KMS-11 (cell line): Measurements from ENCODE around the gene ZMYND10.
A peak's percentile ranks its signal among the peaks of the same experiment; 100 is the strongest.

Experiments
- H2AFZ ChIP-seq: fragments of 200-600 bp; sonication (generic); 2 replicates; pipeline ENCODE4 v1.6.1; 2016; ENCODE audit warnings: antibody characterized with exemption, mixed run types, low read depth
- H3K27ac ChIP-seq: fragments of 200-600 bp; sonication (generic); 2 replicates; pipeline ENCODE4 v1.6.1; 2016; ENCODE audit warnings: mild to moderate bottlenecking, mixed run types
- H3K27me3 ChIP-seq: fragments of 200-600 bp; sonication (generic); 2 replicates; pipeline ENCODE4 v1.6.1; 2017; ENCODE audit warnings: mild to moderate bottlenecking, low read depth, mixed run types, moderate library complexity; ENCODE audit not compliant: insufficient read depth
- H3K36me3 ChIP-seq: fragments of 200-600 bp; sonication (generic); 2 replicates; pipeline ENCODE4 v1.6.1; 2017; ENCODE audit warnings: mild to moderate bottlenecking, mixed run types; ENCODE audit not compliant: insufficient read depth
- H3K4me1 ChIP-seq: fragments of 200-600 bp; sonication (generic); 2 replicates; pipeline ENCODE4 v1.6.1; 2016; ENCODE audit warnings: mild to moderate bottlenecking, low read depth, mixed run types; ENCODE audit not compliant: poor library complexity, severe bottlenecking
- H3K4me2 ChIP-seq: fragments of 200-600 bp; sonication (generic); 2 replicates; pipeline ENCODE4 v1.7.0; 2016; ENCODE audit warnings: mild to moderate bottlenecking, mixed run types
- H3K4me3 ChIP-seq: fragments of 200-600 bp; sonication (generic); IDR thresholded peaks from 2 replicates; pipeline ENCODE4 v1.6.1; 2017; ENCODE audit warnings: low read depth, low read length, mixed read lengths; ENCODE audit not compliant: insufficient read depth
- H3K79me2 ChIP-seq: fragments of 200-600 bp; sonication (generic); 2 replicates; pipeline ENCODE4 v1.6.1; 2016; ENCODE audit warnings: low read depth, mixed run types; ENCODE audit not compliant: insufficient read depth
- H3K9ac ChIP-seq: fragments of 200-600 bp; sonication (generic); 2 replicates; pipeline ENCODE4 v1.6.1; 2016; ENCODE audit warnings: mild to moderate bottlenecking, mixed run types
- H4K20me1 ChIP-seq: fragments of 200-600 bp; sonication (generic); 2 replicates; pipeline ENCODE4 v1.6.1; 2016; ENCODE audit warnings: mild to moderate bottlenecking, mixed run types; ENCODE audit not compliant: insufficient read depth
- CTCF ChIP-seq: fragments of 200-600 bp; sonication (generic); conservative IDR thresholded peaks from 2 replicates; pipeline ENCODE4 v1.6.1; 2017; ENCODE audit warnings: low read depth, mild to moderate bottlenecking, antibody characterized with exemption, low read length, moderate library complexity, mixed read lengths

Gene ZMYND10

GRCh38 chr3:50389414-50389767 lies 43.9 kb upstream of the ZMYND10 start:
- Histone ChIP-seq H3K4me1 (peaks cover 8% of the 10 kb centered on the region), H3K4me2 (no peak overlapping the region), H3K4me3 (no peak overlapping the region), H3K27ac (no peak overlapping the region), H3K36me3 (no peaks in the 10 kb centered on the region), H3K9ac (no peak overlapping the region), H2AFZ (no peak overlapping the region), H3K27me3 (no peaks in the 10 kb centered on the region), H4K20me1 (no peaks in the 10 kb centered on the region), H3K79me2 (no peaks in the 10 kb centered on the region)
- no peak for TF ChIP-seq CTCF

- no peak for TF ChIP-seq CTCF
- no peak overlapping the region for H3K4me2 ChIP-seq
- no peaks in the 10 kb centered on the region for H4K20me1 ChIP-seq
- no peak overlapping the region for H3K9ac ChIP-seq
- H3K4me1 ChIP-seq, result peaks cover 8% of the 10 kb centered on the region
- H3K36me3 ChIP-seq, result no peaks in the 10 kb centered on the region
- no peak overlapping the region for H3K4me3 ChIP-seq
- no peak overlapping the region for H3K27ac ChIP-seq
- H3K79me2 ChIP-seq, result no peaks in the 10 kb centered on the region
- no peak overlapping the region for H2AFZ ChIP-seq
- H3K27me3 ChIP-seq, result no peaks in the 10 kb centered on the region
Measured at GRCh38 chr3:50388720-50389413, 43.3 kb upstream of the ZMYND10 start.

GRCh38 chr3:50388016-50388719 lies 42.6 kb upstream of the ZMYND10 start:
- peaks cover 8% of the 10 kb centered on the region for H3K4me1 ChIP-seq
- H3K27me3 ChIP-seq, result no peaks in the 10 kb centered on the region
- no peak overlapping the region for H3K4me3 ChIP-seq
- H2AFZ ChIP-seq, result no peak overlapping the region
- no peak overlapping the region for H3K9ac ChIP-seq
- no peaks in the 10 kb centered on the region for H4K20me1 ChIP-seq
- H3K36me3 ChIP-seq, result no peaks in the 10 kb centered on the region
- no peak overlapping the region for H3K27ac ChIP-seq
- TF ChIP-seq CTCF, result 0 out of 2 replicates have a peak, but pooled peaks have one; percentile 13
- no peaks in the 10 kb centered on the region for H3K79me2 ChIP-seq
- no peak overlapping the region for H3K4me2 ChIP-seq

GRCh38 chr3:50385754-50386153 lies 40.2 kb upstream of the ZMYND10 start:
- H4K20me1 ChIP-seq, result no peaks in the 10 kb centered on the region
- no peaks in the 10 kb centered on the region for H3K27me3 ChIP-seq
- no peaks in the 10 kb centered on the region for H3K4me1 ChIP-seq
- TF ChIP-seq CTCF, result no peak
- no peak overlapping the region for H3K4me2 ChIP-seq
- H2AFZ ChIP-seq, result no peak overlapping the region
- no peak overlapping the region for H3K27ac ChIP-seq
- H3K79me2 ChIP-seq, result no peaks in the 10 kb centered on the region
- H3K4me3 ChIP-seq, result no peak overlapping the region
- H3K9ac ChIP-seq, result no peak overlapping the region
- no peaks in the 10 kb centered on the region for H3K36me3 ChIP-seq
